HG02759 (cell line): ENCODE data around the gene IFT22.
"Not testable (repeated sequence)": the region's sequence is repeated elsewhere in the genome, so short reads cannot be mapped to it uniquely, and the experiment has no call there.

Experiments
- ATAC-seq: cut with Tn5 transposase; IDR thresholded peaks from one replicate; pipeline ENCODE4 v1.9.1; 2021; ENCODE audit warnings: mild to moderate bottlenecking, moderate library complexity; ENCODE audit not compliant: unreplicated experiment

Gene IFT22

GRCh38 chr7:101321491-101322401, at the start of gene IFT22:
IFT22 (minus strand) TSS chr7:101321812; CDS start chr7:101321709, 103 bp downstream.
- ATAC-seq = peak; percentile 99

- no peak for ATAC-seq
These were observed 49.2 kb upstream of the IFT22 start for GRCh38 chr7:101370836-101371235.

GRCh38 chr7:101368422-101369165, 47.0 kb upstream of the IFT22 start:
- ATAC-seq = no peak

- ATAC-seq = no peak
These were observed 46.1 kb upstream of the IFT22 start for GRCh38 chr7:101367676-101368075.

GRCh38 chr7:101365956-101366355, 44.3 kb upstream of the IFT22 start:
- no peak for ATAC-seq

- peak; percentile 76 for ATAC-seq
These were observed 42.2 kb upstream of the IFT22 start for GRCh38 chr7:101363734-101364374.

- no peak for ATAC-seq
These were observed 41.7 kb upstream of the IFT22 start for GRCh38 chr7:101363196-101363733.

GRCh38 chr7:101362334-101363195, 41.0 kb upstream of the IFT22 start, which contains the start of gene COL26A1:
COL26A1 (plus strand) TSS chr7:101362875; CDS start chr7:101363033, 158 bp downstream.
- ATAC-seq = no peak

GRCh38 chr7:101357433-101357832, 35.8 kb upstream of the IFT22 start:
- no peak for ATAC-seq

- ATAC-seq = no peak
These were observed 31.3 kb upstream of the IFT22 start for GRCh38 chr7:101352920-101353308.

GRCh38 chr7:101349300-101349699, 27.7 kb upstream of the IFT22 start:
- ATAC-seq = not testable (repeated sequence)

- ATAC-seq = not testable (repeated sequence)
These were observed 26.9 kb upstream of the IFT22 start for GRCh38 chr7:101348456-101349067.

- ATAC-seq = no peak
These were observed 25.9 kb upstream of the IFT22 start for GRCh38 chr7:101347477-101347876.

- ATAC-seq = no peak
These were observed 21.3 kb upstream of the IFT22 start for GRCh38 chr7:101342892-101343291.

GRCh38 chr7:101340379-101340778, 18.8 kb upstream of the IFT22 start:
- ATAC-seq = no peak

GRCh38 chr7:101333912-101334311, 12.3 kb upstream of the IFT22 start:
- no peak for ATAC-seq

- ATAC-seq = no peak
These were observed 10.4 kb upstream of the IFT22 start for GRCh38 chr7:101332026-101332425.

- ATAC-seq = no peak
These were observed 8.4 kb upstream of the IFT22 start for GRCh38 chr7:101330011-101330484.

- ATAC-seq = no peak
These were observed 6.5 kb upstream of the IFT22 start for GRCh38 chr7:101328159-101328558.
